Chondrocyte (in vitro differentiated cells): Measurements from ENCODE around the gene PAPOLG. TPM values are rescaled to one million over a fixed set of nuclear protein-coding genes. Genes with fewer than 3 reads are reported as not detected.

ENCODE experiments used
- DNase-seq: peaks from one replicate; pipeline ENCODE4 v3.0.0; 2021; ENCODE audit warnings: mixed read lengths, low spot score
- H3K27ac Mint-ChIP-seq: one replicate; pipeline ENCODE4 v1.8.0; 2021; ENCODE audit warnings: mild to moderate bottlenecking, moderate library complexity, mixed read lengths; ENCODE audit not compliant: unreplicated experiment
- H3K27me3 Mint-ChIP-seq: 2 replicates; pipeline ENCODE4 v1.8.0; 2021; ENCODE audit warnings: low read depth, mixed read lengths
- H3K36me3 Mint-ChIP-seq: 2 replicates; pipeline ENCODE4 v1.8.0; 2021; ENCODE audit warnings: low read depth, mixed read lengths
- H3K4me1 Mint-ChIP-seq: 2 replicates; pipeline ENCODE4 v1.8.0; 2021; ENCODE audit warnings: low read depth, mild to moderate bottlenecking, mixed read lengths
- H3K4me3 Mint-ChIP-seq: one replicate; pipeline ENCODE4 v1.8.0; 2021; ENCODE audit warnings: mild to moderate bottlenecking, moderate library complexity, mixed read lengths; ENCODE audit not compliant: unreplicated experiment
- H3K9me3 Mint-ChIP-seq: 2 replicates; pipeline ENCODE4 v1.8.0; 2021; ENCODE audit warnings: low read depth, mixed read lengths
- total RNA-seq: library from RNA; stranded (reverse); gene quantifications from 3 replicates; pipeline ENCODE4 v1.2.1, GENCODE V29; 2021
- TF ChIP-seq, protein P1 (sequence below): fragments of 200-600 bp; sonication (generic); IDR thresholded peaks from 2 replicates; pipeline ENCODE4 v1.5.0; 2021; ENCODE audit warnings: antibody characterized with exemption, mild to moderate bottlenecking, moderate library complexity

The PAPOLG gene
- total RNA-seq, 1 donor from 2014 or later = 10.0 TPM

DNA sequence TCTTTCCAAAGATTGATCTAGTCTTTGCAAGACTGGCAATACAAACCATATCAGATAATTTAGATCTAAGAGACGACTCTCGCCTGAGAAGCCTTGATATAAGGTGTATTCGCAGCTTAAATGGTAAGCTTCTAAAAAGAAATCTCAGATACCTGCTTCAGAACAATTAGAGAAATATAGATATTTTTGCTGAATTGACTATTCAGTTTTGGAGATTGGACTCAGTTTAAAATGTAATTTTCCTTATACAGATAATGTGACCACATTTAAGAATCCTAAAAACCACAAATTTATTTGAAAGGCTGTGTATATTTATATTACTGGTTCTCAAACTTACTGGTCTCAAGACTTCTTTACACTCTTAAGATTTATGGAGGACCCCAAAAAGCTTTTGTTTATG lies 15.4 kb downstream of the PAPOLG start:
- no peaks in the 10 kb centered on the region for H3K27me3 Mint-ChIP-seq
- H3K36me3 Mint-ChIP-seq = peaks cover 43% of the 10 kb centered on the region

DNA sequence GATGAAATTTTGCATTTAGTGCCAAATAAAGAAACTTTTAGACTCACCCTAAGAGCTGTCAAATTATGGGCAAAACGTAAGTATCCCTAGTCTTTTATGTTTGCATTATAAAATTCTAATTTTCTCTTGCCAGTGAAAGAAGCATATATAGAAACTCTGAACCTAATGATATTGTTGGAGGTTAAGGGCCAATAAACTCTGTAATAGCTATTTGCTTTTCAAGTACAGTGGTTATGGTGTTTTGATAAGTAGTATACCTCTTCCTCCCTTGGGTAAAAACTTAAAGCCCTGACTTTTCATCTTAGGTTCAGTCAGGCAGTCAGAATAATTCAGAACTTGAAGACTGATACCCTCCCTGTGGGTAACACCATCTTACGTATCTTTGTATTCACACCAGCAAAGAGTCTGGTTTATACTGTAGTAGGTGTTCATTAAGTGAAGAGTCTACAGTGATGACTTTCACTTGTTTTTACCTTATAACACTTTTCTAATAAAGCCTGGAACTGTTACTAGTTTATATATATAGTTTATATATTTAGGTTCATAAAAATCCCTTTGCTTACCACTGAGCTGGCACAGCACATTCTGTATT lies 19.1 kb downstream of the PAPOLG start:
- Mint-ChIP-seq H3K4me3 (no peak overlapping the region), H3K27me3 (no peaks in the 10 kb centered on the region), H3K36me3 (peaks cover 37% of the 10 kb centered on the region), H3K4me1 (no peaks in the 10 kb centered on the region), H3K9me3 (no peaks in the 10 kb centered on the region), H3K27ac (no peak overlapping the region)
- TF ChIP-seq, protein P1, sequence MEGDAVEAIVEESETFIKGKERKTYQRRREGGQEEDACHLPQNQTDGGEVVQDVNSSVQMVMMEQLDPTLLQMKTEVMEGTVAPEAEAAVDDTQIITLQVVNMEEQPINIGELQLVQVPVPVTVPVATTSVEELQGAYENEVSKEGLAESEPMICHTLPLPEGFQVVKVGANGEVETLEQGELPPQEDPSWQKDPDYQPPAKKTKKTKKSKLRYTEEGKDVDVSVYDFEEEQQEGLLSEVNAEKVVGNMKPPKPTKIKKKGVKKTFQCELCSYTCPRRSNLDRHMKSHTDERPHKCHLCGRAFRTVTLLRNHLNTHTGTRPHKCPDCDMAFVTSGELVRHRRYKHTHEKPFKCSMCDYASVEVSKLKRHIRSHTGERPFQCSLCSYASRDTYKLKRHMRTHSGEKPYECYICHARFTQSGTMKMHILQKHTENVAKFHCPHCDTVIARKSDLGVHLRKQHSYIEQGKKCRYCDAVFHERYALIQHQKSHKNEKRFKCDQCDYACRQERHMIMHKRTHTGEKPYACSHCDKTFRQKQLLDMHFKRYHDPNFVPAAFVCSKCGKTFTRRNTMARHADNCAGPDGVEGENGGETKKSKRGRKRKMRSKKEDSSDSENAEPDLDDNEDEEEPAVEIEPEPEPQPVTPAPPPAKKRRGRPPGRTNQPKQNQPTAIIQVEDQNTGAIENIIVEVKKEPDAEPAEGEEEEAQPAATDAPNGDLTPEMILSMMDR = no peak
- DNase-seq = no peak

More for the DNA sequence above, 15.4 kb downstream of the PAPOLG start:
- Mint-ChIP-seq H3K27ac (no peak overlapping the region), H3K4me1 (no peaks in the 10 kb centered on the region), H3K9me3 (no peaks in the 10 kb centered on the region), H3K4me3 (no peak overlapping the region)
- TF ChIP-seq, protein P1 = no peak
- DNase-seq = no peak

DNA sequence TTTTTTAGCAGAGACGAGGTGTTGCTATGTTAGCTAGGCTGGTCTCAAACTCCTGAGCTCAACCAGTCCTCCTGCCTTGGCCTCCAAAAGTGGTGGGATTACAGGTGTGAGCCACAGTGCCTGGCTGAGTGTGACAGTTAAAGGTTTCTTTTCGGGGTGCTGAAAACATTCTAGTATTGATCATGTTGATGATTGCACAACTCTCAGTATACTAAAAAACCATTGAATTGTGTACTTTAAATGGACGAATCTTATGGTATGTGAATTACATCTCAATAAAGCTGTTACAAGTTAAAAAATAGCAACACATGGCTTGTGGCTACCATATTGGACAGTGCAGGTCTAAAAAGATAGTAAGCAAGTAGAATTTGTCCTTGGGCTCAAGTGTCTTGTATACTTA lies 22.3 kb downstream of the PAPOLG start:
- peaks cover 34% of the 10 kb centered on the region for H3K36me3 Mint-ChIP-seq

GRCh38 chr2:60779426-60779825 lies 23.4 kb downstream of the PAPOLG start:
- Mint-ChIP-seq H3K9me3 (no peaks in the 10 kb centered on the region), H3K27ac (no peak overlapping the region), H3K4me1 (peaks cover 4% of the 10 kb centered on the region), H3K4me3 (no peak overlapping the region), H3K27me3 (no peaks in the 10 kb centered on the region), H3K36me3 (peaks cover 28% of the 10 kb centered on the region)
- no peak for DNase-seq
- TF ChIP-seq, protein P1 = no peak

More for the DNA sequence above, 22.3 kb downstream of the PAPOLG start:
- no peak for DNase-seq
- TF ChIP-seq, protein P1 = no peak
- no peaks in the 10 kb centered on the region for H3K9me3 Mint-ChIP-seq
- H3K27me3 Mint-ChIP-seq = no peaks in the 10 kb centered on the region
- H3K27ac Mint-ChIP-seq = no peak overlapping the region
- H3K4me3 Mint-ChIP-seq = no peak overlapping the region
- H3K4me1 Mint-ChIP-seq = no peaks in the 10 kb centered on the region

GRCh38 chr2:60780721-60781120 lies 24.7 kb downstream of the PAPOLG start:
- H3K9me3 Mint-ChIP-seq = no peaks in the 10 kb centered on the region
- TF ChIP-seq, protein P1 = no peak
- H3K36me3 Mint-ChIP-seq = peaks cover 23% of the 10 kb centered on the region

More at GRCh38 chr2:60780721-60781120, 24.7 kb downstream of the PAPOLG start:
- Mint-ChIP-seq H3K4me1 (peaks cover 17% of the 10 kb centered on the region), H3K27ac (no peak overlapping the region), H3K27me3 (no peaks in the 10 kb centered on the region), H3K4me3 (no peak overlapping the region)
- no peak for DNase-seq
